PC-3 (cell line): ENCODE data around the gene IRF8.

Experiments
- EZH2phosphoT487 ChIP-seq: fragments of 300-600 bp; sonication (generic); IDR thresholded peaks from 2 replicates; pipeline ENCODE4 v1.6.1; 2018; ENCODE audit warnings: mild to moderate bottlenecking, antibody characterized with exemption, low read length, borderline replicate concordance
- TF ChIP-seq, protein P1 (sequence below): fragments of 300-600 bp; sonication (generic); conservative IDR thresholded peaks from 2 replicates; pipeline ENCODE4 v1.5.1; 2017; ENCODE audit warnings: antibody characterized with exemption, low read depth, mild to moderate bottlenecking, low read length

DNA sequence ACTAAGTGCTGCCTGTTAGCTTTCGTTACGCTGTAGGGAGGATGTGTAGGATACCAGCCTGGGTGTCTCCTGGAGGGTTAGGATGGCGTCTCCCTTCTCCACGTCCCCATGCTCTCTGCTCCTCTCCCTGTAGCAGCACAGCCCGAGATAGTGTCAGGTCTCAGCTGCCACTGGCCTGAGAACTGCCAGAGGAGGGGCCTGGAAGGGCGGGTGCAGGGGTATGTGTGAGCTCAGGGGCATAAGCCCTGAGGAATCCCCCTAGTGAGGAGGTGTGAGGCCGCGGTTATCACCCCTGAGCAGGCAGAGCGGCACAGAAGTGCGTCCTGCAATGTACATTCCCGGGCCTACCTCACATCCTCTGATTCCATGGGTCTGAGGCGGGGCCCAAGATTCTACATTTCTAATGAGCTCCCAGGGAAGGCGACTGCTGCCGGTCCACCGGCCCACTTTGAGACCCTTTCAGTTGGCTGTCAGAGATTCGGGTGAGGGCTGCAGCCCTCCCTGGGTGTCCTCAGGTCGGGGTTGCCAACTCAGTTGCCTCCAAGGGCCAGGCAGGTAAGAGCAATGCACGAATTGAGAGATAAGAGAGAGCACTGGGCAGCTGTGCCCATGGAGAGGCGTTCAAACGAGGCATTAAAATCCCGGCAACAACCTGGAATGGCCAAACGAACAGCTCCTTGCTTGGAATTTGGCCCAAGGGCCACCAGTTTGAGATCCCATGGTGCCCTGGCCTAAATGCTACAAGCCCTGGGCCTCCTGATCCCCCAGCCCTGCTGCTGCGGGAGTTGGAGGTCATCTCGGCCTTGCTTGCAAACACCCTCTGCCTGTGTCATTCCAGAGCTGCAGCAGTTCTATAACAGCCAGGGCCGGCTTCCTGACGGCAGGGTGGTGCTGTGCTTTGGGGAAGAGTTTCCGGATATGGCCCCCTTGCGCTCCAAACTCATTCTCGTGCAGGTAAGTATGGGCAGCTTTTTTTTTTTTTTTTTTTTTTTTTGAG is 20.6 kb downstream of the IRF8 start:
- TF ChIP-seq, protein P1, sequence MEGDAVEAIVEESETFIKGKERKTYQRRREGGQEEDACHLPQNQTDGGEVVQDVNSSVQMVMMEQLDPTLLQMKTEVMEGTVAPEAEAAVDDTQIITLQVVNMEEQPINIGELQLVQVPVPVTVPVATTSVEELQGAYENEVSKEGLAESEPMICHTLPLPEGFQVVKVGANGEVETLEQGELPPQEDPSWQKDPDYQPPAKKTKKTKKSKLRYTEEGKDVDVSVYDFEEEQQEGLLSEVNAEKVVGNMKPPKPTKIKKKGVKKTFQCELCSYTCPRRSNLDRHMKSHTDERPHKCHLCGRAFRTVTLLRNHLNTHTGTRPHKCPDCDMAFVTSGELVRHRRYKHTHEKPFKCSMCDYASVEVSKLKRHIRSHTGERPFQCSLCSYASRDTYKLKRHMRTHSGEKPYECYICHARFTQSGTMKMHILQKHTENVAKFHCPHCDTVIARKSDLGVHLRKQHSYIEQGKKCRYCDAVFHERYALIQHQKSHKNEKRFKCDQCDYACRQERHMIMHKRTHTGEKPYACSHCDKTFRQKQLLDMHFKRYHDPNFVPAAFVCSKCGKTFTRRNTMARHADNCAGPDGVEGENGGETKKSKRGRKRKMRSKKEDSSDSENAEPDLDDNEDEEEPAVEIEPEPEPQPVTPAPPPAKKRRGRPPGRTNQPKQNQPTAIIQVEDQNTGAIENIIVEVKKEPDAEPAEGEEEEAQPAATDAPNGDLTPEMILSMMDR = no peak
- no peak for TF ChIP-seq EZH2phosphoT487
